Mammary epithelial cell (primary cell): Measurements from ENCODE around the gene UBE3D.

Experiments used
- CTCF ChIP-seq, 2 donors: IDR thresholded peaks in 1 of 2; conservative IDR thresholded peaks in 1 of 2; 2 replicates each; pipeline ENCODE4 v1.5.1; 2011 to 2012; ENCODE audit warnings: inconsistent platforms in 2 of 2, low read length in 2 of 2, mild to moderate bottlenecking in 2 of 2, control low read depth in 1 of 2, low read depth in 1 of 2; ENCODE audit not compliant: insufficient read depth in 1 of 2; ENCODE audit errors: extremely low read depth in 1 of 2
- EZH2 ChIP-seq: IDR thresholded peaks from 2 replicates; pipeline ENCODE4 v1.6.1; 2012; ENCODE audit warnings: low read length, inconsistent platforms, borderline replicate concordance

GRCh38 chr6:82891076-82891475, 174.6 kb downstream of the UBE3D start:
- no peak for TF ChIP-seq CTCF (conservative IDR thresholded peaks at IDR 0.05 in 1 of 2, IDR thresholded peaks at IDR 0.05 in 1 of 2; ENCODE audit: extremely low read depth in 1 of 2, insufficient read depth in 1 of 2, low read depth in 1 of 2, low read length in 2 of 2)
- no peak for TF ChIP-seq EZH2
